ENCODE measurements around the gene CDCA5.

Gene CDCA5

DNA sequence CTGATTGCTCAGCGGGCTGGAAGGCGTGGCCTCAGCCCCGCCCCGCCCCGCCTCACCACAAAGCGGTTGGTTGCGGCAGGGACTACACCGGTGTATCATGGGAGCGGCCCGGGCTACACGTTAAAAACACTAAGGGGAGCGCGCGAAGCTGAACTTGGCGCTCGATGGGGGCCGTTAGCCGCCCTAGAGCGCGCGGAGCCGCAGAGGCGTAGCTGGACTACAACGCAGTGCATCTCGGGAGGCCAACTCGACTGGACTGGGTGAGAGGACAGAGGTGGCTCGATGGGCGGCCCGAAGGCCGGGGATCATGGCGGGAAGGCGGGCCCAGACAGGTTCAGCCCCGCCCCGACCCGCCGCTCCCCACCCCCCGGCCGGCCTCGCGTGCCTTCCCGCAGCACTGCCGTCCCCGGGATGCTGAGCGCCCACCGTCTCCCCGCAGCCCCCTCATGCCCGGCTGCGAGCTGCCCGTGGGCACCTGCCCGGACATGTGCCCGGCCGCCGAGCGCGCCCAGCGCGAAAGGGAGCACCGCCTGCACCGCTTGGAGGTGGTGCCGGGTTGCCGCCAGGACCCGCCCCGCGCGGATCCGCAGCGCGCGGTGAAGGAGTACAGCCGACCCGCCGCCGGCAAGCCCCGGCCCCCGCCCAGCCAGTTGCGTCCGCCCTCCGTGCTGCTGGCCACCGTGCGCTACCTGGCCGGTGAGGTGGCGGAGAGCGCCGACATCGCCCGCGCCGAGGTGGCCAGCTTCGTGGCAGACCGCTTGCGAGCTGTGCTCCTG lies 42.8 kb downstream of the CDCA5 start, which contains the start of gene SAC3D1:
SAC3D1 (plus strand) TSS at position 364 of the 776 bp plus-strand sequence; CDS start at position 447, 83 bp downstream.
- DNase-seq: peak; percentile 83 to 94

DNA sequence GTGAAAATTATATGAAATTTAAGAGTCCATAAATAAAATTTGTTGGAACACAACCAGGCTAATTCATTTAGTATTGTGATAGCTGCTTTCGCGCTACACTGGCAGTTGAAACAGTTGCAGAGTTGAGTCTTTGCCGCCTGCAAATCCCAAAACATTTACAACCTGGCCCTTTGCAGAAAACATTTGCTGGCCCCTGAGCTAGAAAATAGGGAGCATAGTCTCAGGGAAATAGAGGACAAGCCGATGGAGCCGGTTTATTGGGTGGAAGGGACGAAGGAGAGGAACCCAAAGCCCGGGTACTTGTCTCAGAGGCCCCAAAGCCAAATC lies 43.4 kb downstream of the CDCA5 start:
- DNase-seq: no peak

DNA sequence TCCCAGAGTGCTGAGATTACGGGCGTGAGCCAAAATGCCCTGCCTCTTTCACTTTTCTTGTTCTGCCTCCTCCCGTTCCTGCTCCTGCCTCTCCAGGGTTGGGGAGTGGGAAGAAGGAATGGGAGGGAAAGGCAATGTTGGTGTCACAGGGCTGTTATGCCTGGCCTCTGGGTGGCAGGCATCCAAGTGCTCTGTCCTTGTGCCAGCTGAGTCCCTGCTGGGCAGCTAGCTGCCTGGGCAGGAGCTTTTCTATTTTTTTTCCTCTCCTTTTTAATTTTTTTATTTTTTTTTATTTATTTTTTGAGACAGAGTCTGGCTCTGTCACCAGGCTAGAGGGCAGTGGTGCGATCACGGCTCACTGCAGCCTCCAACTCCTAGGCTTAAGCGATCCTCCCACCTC lies 46.9 kb downstream of the CDCA5 start:
- no peak for DNase-seq

DNA sequence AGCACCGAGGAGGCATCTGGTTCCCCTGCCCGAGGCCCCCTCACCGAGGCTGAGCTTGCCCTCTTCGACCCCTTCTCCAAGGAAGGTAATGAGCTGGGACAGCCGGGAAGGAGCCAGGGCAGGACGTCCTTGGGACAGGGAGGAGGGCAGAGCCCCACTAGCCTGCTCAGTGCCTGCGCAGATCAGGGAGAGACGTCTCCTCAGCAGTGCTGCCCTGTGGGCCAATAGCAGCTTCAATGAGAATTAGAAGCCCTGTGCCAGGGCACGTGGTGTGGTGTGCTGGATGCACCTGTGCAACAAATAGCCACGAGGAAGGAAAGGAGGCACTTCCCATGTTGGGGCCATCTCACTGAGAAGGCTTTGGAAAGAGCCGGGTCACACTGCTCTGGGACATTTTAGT lies 48.3 kb downstream of the CDCA5 start:
- DNase-seq: no peak

DNA sequence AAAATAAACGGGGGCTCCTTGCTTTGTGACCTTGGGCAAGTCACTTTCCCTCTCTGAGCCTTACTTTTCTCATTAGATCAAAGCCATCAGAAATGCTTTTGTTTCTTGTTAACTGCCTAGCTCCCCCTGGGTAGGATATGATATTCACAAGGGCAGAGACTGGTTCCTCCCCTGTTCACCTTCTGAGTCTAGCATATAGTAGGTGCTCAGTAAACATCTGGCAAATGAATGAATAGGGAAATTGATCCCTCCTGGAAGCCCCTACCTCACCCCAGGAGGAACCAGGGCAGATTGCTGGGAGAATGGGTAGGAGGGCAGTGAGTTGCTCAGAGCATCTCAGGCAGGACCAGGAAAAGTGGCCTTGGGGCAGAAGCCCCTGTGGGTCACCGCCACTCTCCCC lies 49.4 kb downstream of the CDCA5 start:
- DNase-seq: no peak

DNA sequence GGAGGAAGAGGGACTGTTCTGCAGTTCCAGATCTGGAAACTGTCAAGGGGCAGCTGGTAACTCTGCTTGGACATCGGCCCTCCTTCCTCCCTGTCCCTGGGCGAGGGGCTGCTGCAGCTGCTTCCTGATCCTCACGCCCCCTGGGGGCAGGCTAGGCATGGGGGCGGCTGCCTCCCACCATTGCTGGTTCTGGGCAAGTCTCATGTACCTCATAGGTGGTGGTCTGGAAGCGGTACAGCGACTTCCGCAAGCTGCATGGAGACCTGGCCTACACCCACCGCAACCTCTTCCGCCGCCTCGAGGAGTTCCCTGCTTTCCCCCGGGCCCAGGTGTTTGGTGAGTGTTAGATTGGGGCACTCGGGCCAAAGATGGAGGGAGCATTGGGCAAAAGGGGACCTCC lies 51.6 kb downstream of the CDCA5 start:
- DNase-seq: no peak
